ENCODE data around the gene DNAH8. TPM values are rescaled to one million over a fixed set of nuclear protein-coding genes. Genes with fewer than 3 reads are reported as not detected.

DNAH8 gene
- total and polyA plus RNA-seq, 7 donors = under 0.01 to 0.22 TPM; not detected in 5

- Histone ChIP-seq H3K27ac (no peak overlapping the region), H3K27me3 (peaks cover 13 to 53% (median 31%) of the 10 kb centered on the region in 3 donors), H3K4me3 (no peak overlapping the region), H3K36me3 (no peaks in the 10 kb centered on the region), H3K9me3 (no peaks in the 10 kb centered on the region), H3K4me1 (peaks cover 0 to 11% (median 8%) of the 10 kb centered on the region in 4 donors)
- no peak for TF ChIP-seq EP300 (IDR thresholded peaks at IDR 0.05)
- TF ChIP-seq POLR2A (IDR thresholded peaks at IDR 0.05) = no peak
- TF ChIP-seq CTCF (IDR thresholded peaks at IDR 0.05) = no peak
- TF ChIP-seq POLR2AphosphoS5 (IDR thresholded peaks at IDR 0.05) = no peak
- intact Hi-C loops (cut with DNase I) = no loop called here
- 61 to 83% methylated on average over 4 of the region's 4 CpGs for WGBS, 2 donors
- DNase-seq = no peak
Measured at GRCh38 chr6:39051399-39052122, 336.4 kb downstream of the DNAH8 start.

- TF ChIP-seq CTCF (IDR thresholded peaks at IDR 0.05) (no peak), EP300 (IDR thresholded peaks at IDR 0.05) (no peak), POLR2AphosphoS5 (IDR thresholded peaks at IDR 0.05) (no peak), POLR2A (IDR thresholded peaks at IDR 0.05) (no peak)
- intact Hi-C loops (cut with DNase I) = no loop called here
- H3K27ac ChIP-seq = no peak overlapping the region
- no peaks in the 10 kb centered on the region for H3K9me3 ChIP-seq
- H3K4me1 ChIP-seq = peaks cover 0 to 10% (median 8%) of the 10 kb centered on the region in 4 donors
- no peak for DNase-seq
- H3K36me3 ChIP-seq = no peaks in the 10 kb centered on the region
- H3K4me3 ChIP-seq = no peak overlapping the region
- peaks cover 10 to 42% (median 21%) of the 10 kb centered on the region in 3 donors for H3K27me3 ChIP-seq
- 89 to 90% methylated on average over 4 of the region's 4 CpGs for WGBS, 2 donors
Measured at GRCh38 chr6:39053016-39053624, 338.0 kb downstream of the DNAH8 start.

GRCh38 chr6:39053854-39054576 is 338.9 kb downstream of the DNAH8 start:
- Histone ChIP-seq H3K27me3 (peaks cover 2 to 40% (median 12%) of the 10 kb centered on the region in 3 donors), H3K27ac (no peak overlapping the region), H3K9me3 (no peaks in the 10 kb centered on the region), H3K36me3 (no peaks in the 10 kb centered on the region), H3K4me1 (peaks cover 0 to 1% (median under 1%) of the 10 kb centered on the region in 4 donors), H3K4me3 (no peak overlapping the region)
- intact Hi-C loops (cut with DNase I) = no loop called here
- no peak for DNase-seq
- no peak for TF ChIP-seq EP300 (IDR thresholded peaks at IDR 0.05)
- TF ChIP-seq POLR2A (IDR thresholded peaks at IDR 0.05) = no peak
- TF ChIP-seq POLR2AphosphoS5 (IDR thresholded peaks at IDR 0.05) = no peak
- no peak for TF ChIP-seq CTCF (IDR thresholded peaks at IDR 0.05)
- 27 to 68% methylated on average over 9 of the region's 9 CpGs for WGBS, 2 donors

GRCh38 chr6:39054577-39055142 is 339.5 kb downstream of the DNAH8 start:
- 43 to 70% methylated on average over 9 of the region's 9 CpGs for WGBS, 2 donors
- intact Hi-C loops (cut with DNase I) = no loop called here
- Histone ChIP-seq H3K36me3 (no peaks in the 10 kb centered on the region), H3K27ac (no peak overlapping the region), H3K4me3 (no peak overlapping the region), H3K27me3 (peaks cover 0 to 38% (median 7%) of the 10 kb centered on the region in 3 donors), H3K9me3 (no peaks in the 10 kb centered on the region), H3K4me1 (no peaks in the 10 kb centered on the region)
- no peak for TF ChIP-seq EP300 (IDR thresholded peaks at IDR 0.05)
- TF ChIP-seq CTCF (IDR thresholded peaks at IDR 0.05) = no peak
- TF ChIP-seq POLR2AphosphoS5 (IDR thresholded peaks at IDR 0.05) = no peak
- TF ChIP-seq POLR2A (IDR thresholded peaks at IDR 0.05) = no peak
- no peak for DNase-seq

Data from sigmoid colon (tissue), 7 donors.